ENCODE measurements around the gene SORCS2.

- TF ChIP-seq EZH2 (IDR thresholded peaks at IDR 0.05) (no peak), POLR2AphosphoS5 (IDR thresholded peaks at IDR 0.05; ENCODE audit: borderline replicate concordance, low read depth, low read length) (no peak), FOXP2 (optimal IDR thresholded peaks at IDR 0.05; ENCODE audit: control extremely low read depth, extremely low read length, insufficient read depth) (no peak)
These were observed 224.6 kb downstream of the SORCS2 start for GRCh38 chr4:7416745-7417432.

Data from SK-N-MC (cell line).